Pancreas (tissue), 10 donors: ENCODE results near the gene CAPZA1. TPM values are rescaled to one million over a fixed set of nuclear protein-coding genes. Genes with fewer than 3 reads are reported as not detected.
A peak's percentile ranks its signal among the peaks of the same experiment; 100 is the strongest.

Experiments used
- ATAC-seq, 4 donors: fragments of 200-7000 bp; cut with Tn5 transposase; one replicate each; pipeline versions ENCODE4 v1.8.0 to v1.9.1; 2020; ENCODE audit warnings: mild to moderate bottlenecking in 4 of 4, moderate library complexity in 4 of 4
- DNase-seq, 6 donors: peaks; one replicate each; pipeline ENCODE4 v3.0.0-alpha.2; 2020
- FAIRE-seq: peaks from 2 replicates; lab custom pipeline; 2012; peaks lifted over from hg19 to GRCh38; lab: Jason Lieb, UNC
- H3K27ac ChIP-seq, 4 donors: fragments of 200-600 bp; sonication (generic); 1 replicate in 3 of 4; 2 replicates in 1 of 4; pipeline versions ENCODE4 v1.5.0 to v1.8.0; 2020
- H3K27me3 ChIP-seq, 4 donors: fragments of 200-600 bp; one replicate each; pipeline ENCODE4 v1.8.0; 2021
- H3K36me3 ChIP-seq, 3 donors: fragments of 200-600 bp; sonication (generic) in 1 of 3; one replicate each; pipeline versions ENCODE4 v1.5.0 to v1.8.0; 2020 to 2021
- H3K4me1 ChIP-seq, 3 donors: fragments of 200-600 bp; one replicate each; pipeline ENCODE4 v1.8.0; 2021
- H3K4me3 ChIP-seq, 4 donors: fragments of 200-600 bp; sonication (generic) in 2 of 4; one replicate each; pipeline versions ENCODE4 v1.5.0 to v1.8.0; 2020 to 2021
- H3K9me3 ChIP-seq, 4 donors: fragments of 200-600 bp; one replicate each; pipeline ENCODE4 v1.8.0; 2021
- WGBS, 2 donors: extraction: QIAGEN DNeasy Blood & Tissue Kit; methylation state at CpG; one replicate each; pipeline ENCODE4 v1.1.7; 2013; 5-methylcytosine and 5-hydroxymethylcytosine counted together
- intact Hi-C, 3 donors: fragments of 100-400 bp; cut with DNase I; formaldehyde crosslinking; loops; one replicate each; pipeline versions ENCODE4 v1.11.1 to v1.14.2; 2022
- polyA plus RNA-seq, 2 donors: library from polyadenylated mRNA; stranded (reverse); fragments of 200-250 nt; gene quantifications; one replicate each; pipeline ENCODE4 v1.2.3, GENCODE V29; 2013
- total RNA-seq, 6 donors: library from RNA; stranded (reverse); fragmentation: NEBNext Ultra II Directional in 4 of 6; extraction: Animal tissue kit (Norgen Biotek cat#: 25700) in 4 of 6; gene quantifications; one replicate each; pipeline versions ENCODE4 v1.2.1 to v1.2.4, GENCODE V29; 2021 to 2023
- TF ChIP-seq, protein P1 (sequence below), 4 donors: fragments of 200-600 bp; sonication (generic) in 3 of 4; IDR thresholded peaks; one replicate each; pipeline versions ENCODE4 v1.5.0 to v1.8.0; 2021; ENCODE audit warnings: antibody characterized with exemption in 4 of 4
- donor health status: healthy with polysubstance abuse.
- donor health status: DM: no; HTN: no; CAD: no; lungs with moderate emphysema.
- donor health status: DM: no; HTN: no; CAD: no.
- donor health status: control.
- donor health status: control.
- donor health status: Bipolar disorder and iron deficiency.
- donor health status: DM: yes; HTN: yes; CAD: no.
- donor health status: DM: no; HTN: no; CAD: no.
- donor health status: DM: no; HTN: no; CAD: no.
- donor health status: DM: yes; HTN: yes; CAD: no.

The CAPZA1 gene
- total RNA-seq (10 to 100 TPM; 27.2 to 60.5 (median 34.7) TPM), polyA plus RNA-seq (10 to 100 TPM; 27.6 to 32.3 TPM)

DNA sequence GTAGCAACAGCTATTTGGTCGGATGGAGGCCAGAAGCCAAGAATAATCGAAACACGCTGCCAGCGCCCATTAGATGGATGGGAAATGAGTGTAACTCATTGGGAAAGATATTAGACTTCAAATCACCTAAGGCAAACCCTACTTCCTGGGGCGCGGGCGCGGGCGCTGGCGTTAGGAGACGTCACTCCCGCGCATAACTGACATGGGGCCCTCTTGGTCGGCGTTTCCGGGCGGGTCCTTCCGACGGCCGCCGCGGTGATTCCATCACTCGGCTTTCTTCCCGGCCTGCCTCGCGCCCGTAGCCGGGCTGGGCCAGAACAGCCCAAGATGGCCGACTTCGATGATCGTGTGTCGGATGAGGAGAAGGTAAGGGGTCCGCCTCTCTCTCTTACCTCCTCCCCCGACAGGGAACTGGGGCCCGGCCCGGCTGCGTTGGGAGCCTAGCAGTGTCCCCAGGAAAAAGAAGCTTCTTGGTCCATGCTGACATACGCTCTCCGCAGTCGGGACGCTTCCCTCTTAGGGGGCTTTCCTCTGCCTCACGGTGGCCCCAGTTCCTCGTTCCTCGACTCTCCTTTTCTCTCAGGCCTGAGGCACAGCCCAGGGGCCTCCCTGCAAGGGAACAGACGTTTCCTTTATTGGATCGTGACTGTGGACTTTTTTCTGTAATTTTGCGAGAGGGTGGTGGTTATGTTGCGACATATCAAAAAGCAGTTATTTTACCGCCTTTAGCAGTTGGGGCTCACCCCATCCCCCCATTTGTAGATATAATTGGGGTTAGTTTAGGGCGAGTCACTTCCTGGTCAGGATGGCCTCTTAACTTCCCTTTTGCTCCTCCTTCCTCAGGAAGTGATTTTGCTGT lies at the start of gene CAPZA1:
CAPZA1 (plus strand) TSS at position 315 of the 859 bp plus-strand sequence; CDS start at position 328, 13 bp downstream.
- peak within 1 kb of the TSS; percentile 89 to 94 (median 90) for H3K27ac ChIP-seq
- ATAC-seq (peak; percentile 94 to 98 (median 96)), DNase-seq (peak; percentile 86 to 94 (median 90)), FAIRE-seq (no peak)
- peaks cover 13 to 28% (median 13%) of the 10 kb centered on the region in 3 donors for H3K4me1 ChIP-seq
- no peaks in the 10 kb centered on the region for H3K36me3 ChIP-seq
- intact Hi-C loops, result loop anchor here in 1 of 3 donors (10.0 kb wide), 1 partner anchor 85 kb away; the partner anchor contains the start of gene RHOC
- WGBS, 2 donors, result 0 to 1% methylated on average over 50 of the region's 50 CpGs
- H3K27me3 ChIP-seq, result no peaks in the 10 kb centered on the region
- peak within 1 kb of the TSS; percentile 76 to 91 (median 84) for H3K4me3 ChIP-seq
- H3K9me3 ChIP-seq, result no peaks in the 10 kb centered on the region
- TF ChIP-seq, protein P1, sequence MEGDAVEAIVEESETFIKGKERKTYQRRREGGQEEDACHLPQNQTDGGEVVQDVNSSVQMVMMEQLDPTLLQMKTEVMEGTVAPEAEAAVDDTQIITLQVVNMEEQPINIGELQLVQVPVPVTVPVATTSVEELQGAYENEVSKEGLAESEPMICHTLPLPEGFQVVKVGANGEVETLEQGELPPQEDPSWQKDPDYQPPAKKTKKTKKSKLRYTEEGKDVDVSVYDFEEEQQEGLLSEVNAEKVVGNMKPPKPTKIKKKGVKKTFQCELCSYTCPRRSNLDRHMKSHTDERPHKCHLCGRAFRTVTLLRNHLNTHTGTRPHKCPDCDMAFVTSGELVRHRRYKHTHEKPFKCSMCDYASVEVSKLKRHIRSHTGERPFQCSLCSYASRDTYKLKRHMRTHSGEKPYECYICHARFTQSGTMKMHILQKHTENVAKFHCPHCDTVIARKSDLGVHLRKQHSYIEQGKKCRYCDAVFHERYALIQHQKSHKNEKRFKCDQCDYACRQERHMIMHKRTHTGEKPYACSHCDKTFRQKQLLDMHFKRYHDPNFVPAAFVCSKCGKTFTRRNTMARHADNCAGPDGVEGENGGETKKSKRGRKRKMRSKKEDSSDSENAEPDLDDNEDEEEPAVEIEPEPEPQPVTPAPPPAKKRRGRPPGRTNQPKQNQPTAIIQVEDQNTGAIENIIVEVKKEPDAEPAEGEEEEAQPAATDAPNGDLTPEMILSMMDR (IDR thresholded peaks at IDR 0.05), result no peak

DNA sequence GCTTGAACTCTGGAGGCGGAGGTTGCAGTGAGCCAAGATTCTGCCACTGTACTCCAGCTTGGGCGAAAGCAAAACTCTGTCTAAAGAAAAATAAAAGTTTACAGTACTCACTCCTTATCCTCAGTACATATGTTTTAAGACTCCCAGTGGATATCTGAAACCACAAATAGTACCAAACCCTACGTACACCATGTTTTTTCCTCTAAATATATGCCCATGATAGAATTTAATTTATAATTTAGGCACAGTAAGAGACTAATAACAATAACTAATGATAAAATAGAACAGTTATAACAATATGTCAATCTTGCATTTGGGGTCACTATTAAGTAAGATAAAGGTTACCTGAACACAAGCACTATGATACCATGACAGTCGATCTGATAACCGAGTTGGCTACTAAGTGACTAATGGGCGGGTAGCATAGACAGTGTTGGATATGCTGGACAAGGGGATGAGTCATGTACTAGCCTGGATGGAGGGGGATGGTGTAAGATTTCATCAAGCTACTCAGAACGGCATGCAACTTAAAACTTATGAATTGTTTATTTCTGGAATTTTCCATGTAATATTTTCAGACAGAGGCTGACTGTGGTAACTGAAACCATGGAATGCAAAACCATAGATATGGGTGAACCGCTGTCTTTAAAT lies 44.4 kb upstream of the CAPZA1 start:
- FAIRE-seq, result no peak
- peaks cover 0 to 16% (median 0%) of the 10 kb centered on the region in 3 donors for H3K36me3 ChIP-seq
- no peaks in the 10 kb centered on the region for H3K27me3 ChIP-seq
- H3K9me3 ChIP-seq, result no peaks in the 10 kb centered on the region
- WGBS, 2 donors, result 96% methylated on average over 8 of the region's 8 CpGs
- DNase-seq, result no peak
- intact Hi-C loops, result no loop called here
- no peaks in the 10 kb centered on the region for H3K4me1 ChIP-seq
- TF ChIP-seq, protein P1 (IDR thresholded peaks at IDR 0.05), result no peak
- H3K4me3 ChIP-seq, result no peak overlapping the region
- ATAC-seq, result peak in 1 of 4 donors; percentile 37
- no peak overlapping the region for H3K27ac ChIP-seq

DNA sequence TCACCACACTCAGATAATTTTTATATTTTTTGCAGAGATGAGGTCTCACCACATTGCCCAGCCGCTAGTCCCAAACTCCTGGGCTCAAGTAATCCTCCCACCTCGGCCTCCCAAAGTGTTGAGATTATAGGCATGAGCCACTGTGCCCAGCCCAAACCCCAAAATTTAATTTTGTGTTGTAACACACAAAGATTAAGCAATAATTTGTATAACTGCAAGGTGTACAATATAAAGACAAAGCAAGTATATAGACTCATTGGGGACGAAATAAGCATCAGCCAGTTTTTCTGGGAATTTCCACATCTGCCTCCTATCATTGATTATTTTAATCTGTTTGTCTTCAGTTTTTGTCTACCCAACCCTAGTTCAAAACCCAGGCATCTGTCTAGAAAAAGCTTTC lies 43.4 kb upstream of the CAPZA1 start:
- Histone ChIP-seq H3K4me1 (no peaks in the 10 kb centered on the region), H3K27ac (no peak overlapping the region), H3K36me3 (peaks cover 0 to 24% (median 0%) of the 10 kb centered on the region in 3 donors), H3K4me3 (no peak overlapping the region), H3K27me3 (no peaks in the 10 kb centered on the region), H3K9me3 (no peaks in the 10 kb centered on the region)
- DNase-seq, result no peak
- WGBS, 2 donors, result 77 to 84% methylated on average over 3 of the region's 3 CpGs
- TF ChIP-seq, protein P1 (IDR thresholded peaks at IDR 0.05), result no peak
- FAIRE-seq, result no peak
- no peak for ATAC-seq
- intact Hi-C loops, result no loop called here

DNA sequence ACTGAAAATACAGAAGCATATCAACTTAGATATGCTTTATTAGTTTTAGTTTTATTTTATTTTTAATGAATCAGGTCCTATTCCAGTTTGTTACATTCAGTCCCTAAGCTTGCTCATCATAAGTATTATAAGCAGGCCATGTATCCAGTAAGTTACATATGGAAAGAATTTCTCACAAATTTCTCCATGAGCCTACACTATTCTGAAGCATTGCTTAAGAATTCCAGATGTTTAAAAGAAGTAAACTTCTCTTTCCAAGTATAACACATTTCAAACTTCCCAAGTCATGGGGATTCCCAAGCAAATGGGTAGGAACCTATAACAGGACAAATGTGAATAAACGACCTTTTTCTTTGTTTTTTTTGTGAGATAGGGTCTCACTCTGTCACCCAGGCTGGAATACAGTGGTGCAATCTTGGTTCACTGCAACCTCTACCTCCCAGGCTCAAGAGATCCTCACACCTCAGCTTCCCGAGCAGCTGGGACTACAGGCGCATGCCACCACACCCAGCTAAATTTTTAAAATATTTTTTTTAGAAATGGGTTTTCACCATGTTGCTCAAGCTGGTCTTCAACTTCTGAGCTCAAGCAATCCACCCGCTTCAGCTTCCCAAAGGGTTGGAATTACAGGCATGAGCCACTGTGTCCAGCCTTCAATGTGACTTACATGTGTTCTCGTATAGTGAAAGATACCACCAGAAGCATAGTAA lies 39.7 kb upstream of the CAPZA1 start:
- Histone ChIP-seq H3K4me3 (no peak overlapping the region), H3K36me3 (peaks cover 0 to 16% (median 0%) of the 10 kb centered on the region in 3 donors), H3K27ac (no peak overlapping the region), H3K9me3 (no peaks in the 10 kb centered on the region), H3K4me1 (no peaks in the 10 kb centered on the region), H3K27me3 (no peaks in the 10 kb centered on the region)
- ATAC-seq, result no peak
- WGBS, 2 donors, result 85 to 89% methylated on average over 5 of the region's 5 CpGs
- intact Hi-C loops, result no loop called here
- no peak for FAIRE-seq
- DNase-seq, result no peak
- TF ChIP-seq, protein P1 (IDR thresholded peaks at IDR 0.05), result no peak
